Activated CD4-positive, alpha-beta T cell treated with anti-CD3 and anti-CD28 coated beads for 36 hours (primary cell): Measurements from ENCODE around the gene TRIM23. TPM values are rescaled to one million over a fixed set of nuclear protein-coding genes. Genes with fewer than 3 reads are reported as not detected.

Source experiments
- total RNA-seq, 2 experiments: library from RNA; stranded (reverse); gene quantifications; one replicate each; pipeline ENCODE4 v1.2.3, GENCODE V29; 2021

TRIM23 gene
- total RNA-seq, 2 experiments from 2014 or later: 3.5 to 6.0 TPM

Other genes with a start within 250 kb of the TRIM23 start
- 1 to 10 TPM in 1 of 2 experiments, under 1 TPM in 1; 0.96 to 1.3 TPM for gene ADAMTS6, start 142.4 kb downstream of the TRIM23 start, total RNA-seq
- 10 to 100 TPM; 70.5 to 77.5 TPM for gene CENPK, start 61.2 kb downstream of the TRIM23 start, total RNA-seq
- 10 to 100 TPM; 43.0 to 44.0 TPM for gene PPWD1, start 61.0 kb downstream of the TRIM23 start, total RNA-seq
- gene SHLD3, start 694 bp upstream of the TRIM23 start, total RNA-seq: 1 to 10 TPM; 3.5 to 4.0 TPM
- 10 to 100 TPM; 11.2 to 20.7 TPM for gene TRAPPC13, start 694 bp upstream of the TRIM23 start, total RNA-seq
- gene SGTB, start 97.8 kb upstream of the TRIM23 start, total RNA-seq: 10 to 100 TPM; 18.0 TPM
- 10 to 100 TPM; 30.9 to 33.8 TPM for gene NLN, start 97.9 kb upstream of the TRIM23 start, total RNA-seq